Cardiac atrium fibroblast (primary cell): Measurements from ENCODE around the gene ZHX3. TPM values are rescaled to one million over a fixed set of nuclear protein-coding genes. Genes with fewer than 3 reads are reported as not detected.

ENCODE experiments used
- total RNA-seq: library from RNA; depleted of rRNA; stranded (reverse); fragments of >200 nt; gene quantifications from 2 replicates; pipeline ENCODE4 v1.2.3, GENCODE V29; 2015

The ZHX3 gene, protein sequence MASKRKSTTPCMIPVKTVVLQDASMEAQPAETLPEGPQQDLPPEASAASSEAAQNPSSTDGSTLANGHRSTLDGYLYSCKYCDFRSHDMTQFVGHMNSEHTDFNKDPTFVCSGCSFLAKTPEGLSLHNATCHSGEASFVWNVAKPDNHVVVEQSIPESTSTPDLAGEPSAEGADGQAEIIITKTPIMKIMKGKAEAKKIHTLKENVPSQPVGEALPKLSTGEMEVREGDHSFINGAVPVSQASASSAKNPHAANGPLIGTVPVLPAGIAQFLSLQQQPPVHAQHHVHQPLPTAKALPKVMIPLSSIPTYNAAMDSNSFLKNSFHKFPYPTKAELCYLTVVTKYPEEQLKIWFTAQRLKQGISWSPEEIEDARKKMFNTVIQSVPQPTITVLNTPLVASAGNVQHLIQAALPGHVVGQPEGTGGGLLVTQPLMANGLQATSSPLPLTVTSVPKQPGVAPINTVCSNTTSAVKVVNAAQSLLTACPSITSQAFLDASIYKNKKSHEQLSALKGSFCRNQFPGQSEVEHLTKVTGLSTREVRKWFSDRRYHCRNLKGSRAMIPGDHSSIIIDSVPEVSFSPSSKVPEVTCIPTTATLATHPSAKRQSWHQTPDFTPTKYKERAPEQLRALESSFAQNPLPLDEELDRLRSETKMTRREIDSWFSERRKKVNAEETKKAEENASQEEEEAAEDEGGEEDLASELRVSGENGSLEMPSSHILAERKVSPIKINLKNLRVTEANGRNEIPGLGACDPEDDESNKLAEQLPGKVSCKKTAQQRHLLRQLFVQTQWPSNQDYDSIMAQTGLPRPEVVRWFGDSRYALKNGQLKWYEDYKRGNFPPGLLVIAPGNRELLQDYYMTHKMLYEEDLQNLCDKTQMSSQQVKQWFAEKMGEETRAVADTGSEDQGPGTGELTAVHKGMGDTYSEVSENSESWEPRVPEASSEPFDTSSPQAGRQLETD
- 21.5 and 24.6 TPM in 2 replicates for total RNA-seq

DNA sequence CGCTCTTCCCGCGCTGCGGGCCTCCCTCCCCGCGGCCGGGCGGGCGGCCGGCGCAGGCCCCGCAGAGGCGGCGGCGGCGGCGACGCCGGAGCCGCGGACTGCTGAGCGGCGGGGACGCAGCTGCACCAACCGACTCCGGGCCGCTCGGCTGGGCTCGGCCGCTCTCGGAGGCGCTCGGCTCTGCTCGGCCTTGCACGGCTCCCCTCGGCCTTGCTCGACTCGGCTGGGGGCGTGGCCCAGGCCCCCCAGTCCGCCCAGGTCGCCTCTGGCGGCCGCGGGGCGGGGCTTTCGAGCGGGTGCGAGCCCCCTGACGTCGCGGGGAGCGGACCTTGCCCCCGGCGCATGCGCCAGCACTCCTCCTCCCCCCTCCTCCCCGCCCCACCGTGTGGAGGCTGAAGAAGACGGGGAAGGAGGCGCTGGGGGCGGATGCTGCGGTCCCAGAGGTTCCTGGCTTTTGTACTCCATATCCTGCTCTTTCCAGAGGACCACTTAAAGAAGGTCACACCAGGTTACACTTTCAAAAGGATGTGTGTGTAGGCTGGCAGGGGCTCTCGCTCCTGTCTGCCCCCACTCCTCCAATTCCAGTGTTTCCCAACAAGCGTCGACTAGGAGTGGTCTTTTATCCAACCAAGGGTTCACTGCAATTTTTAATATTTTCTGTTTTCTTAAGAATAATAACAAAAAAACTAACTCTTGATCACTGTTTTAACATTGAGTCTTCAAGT is at the start of gene ZHX3:
ZHX3 (minus strand) TSS at position 186 of the 725 bp plus-strand sequence. CDS start 112,815 bp downstream, outside the sequence.

DNA sequence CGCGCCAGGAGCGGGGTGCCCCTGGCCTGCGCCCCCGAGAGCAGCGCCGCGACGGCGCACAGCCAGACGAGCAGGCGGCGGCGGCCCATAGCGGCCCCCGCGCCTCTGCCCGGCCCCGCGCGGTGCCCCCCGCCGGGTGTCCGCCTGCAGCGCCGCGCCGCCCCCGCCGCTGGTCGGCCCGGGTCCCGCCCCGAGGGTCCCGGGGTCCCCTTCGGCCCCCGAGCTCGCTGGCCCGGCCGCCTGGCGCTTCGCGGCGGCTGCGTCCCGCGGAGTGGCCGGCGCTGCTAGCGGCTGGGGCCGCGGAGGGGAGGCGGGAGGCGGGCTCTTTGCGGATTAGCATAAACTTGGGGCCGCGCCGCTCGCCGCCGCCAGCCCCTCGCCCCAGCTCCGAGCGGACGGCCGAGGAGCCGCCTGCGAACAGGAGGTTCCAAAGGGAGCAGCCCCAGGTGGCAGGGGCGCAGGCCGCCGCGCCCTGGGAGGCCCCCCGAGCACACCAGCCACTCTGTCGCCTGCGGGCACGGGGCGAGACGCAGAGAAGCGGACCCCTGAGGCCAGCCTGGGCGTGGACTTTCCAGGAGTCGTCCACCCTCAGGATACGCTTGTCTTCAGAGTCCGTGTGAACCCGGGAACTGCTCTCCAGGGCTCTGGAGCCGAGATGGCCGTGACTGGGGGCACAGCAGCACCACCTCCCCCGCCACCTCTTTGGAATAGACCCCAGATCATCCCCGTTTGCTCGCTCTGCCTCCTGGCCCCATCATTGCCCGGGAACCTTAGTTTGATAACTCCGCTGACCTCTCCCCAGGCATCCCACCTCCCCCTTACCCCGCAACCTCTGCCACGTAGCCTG is 49.2 kb upstream of the ZHX3 start, which contains the start of gene EMILIN3:
EMILIN3 (minus strand) TSS at position 273 of the 847 bp plus-strand sequence; CDS start at position 89, 184 bp downstream.

DNA sequence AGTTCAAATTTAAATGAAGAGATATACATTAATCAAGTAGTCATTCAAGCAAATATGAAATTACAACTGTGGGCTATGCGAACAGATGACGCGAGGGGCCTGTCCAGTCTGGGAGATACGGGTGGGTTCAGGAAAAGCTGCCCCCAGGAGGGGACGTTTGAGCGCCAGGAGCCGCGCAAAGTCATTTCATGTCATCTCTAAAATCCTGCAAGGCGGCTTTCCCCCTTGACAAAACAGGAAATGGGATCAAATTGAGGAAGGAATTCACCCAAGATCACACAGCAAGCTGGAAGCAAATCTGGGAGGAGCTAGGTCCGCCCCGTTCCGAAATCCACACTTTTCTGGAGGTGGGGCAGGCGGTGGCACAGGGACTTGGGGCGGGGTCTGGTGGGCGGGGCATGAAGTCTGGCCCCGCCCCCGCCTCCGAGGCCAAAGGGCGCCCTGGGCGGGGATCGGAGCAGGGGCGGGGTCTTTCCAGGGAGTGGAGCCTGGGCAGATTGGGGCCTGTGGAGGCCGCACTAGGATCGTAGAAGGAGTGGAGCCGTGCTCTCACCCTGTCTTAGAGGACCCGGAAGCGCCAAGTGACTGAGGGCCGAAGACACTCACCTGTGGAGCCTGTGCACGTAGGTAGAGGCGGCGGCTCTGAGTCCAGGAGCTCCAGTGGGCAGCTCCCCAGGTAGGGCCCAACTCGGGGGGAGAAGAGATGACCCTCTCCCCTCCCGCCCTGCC is 23.0 kb upstream of the ZHX3 start, which contains the start of gene LPIN3:
LPIN3 (plus strand) TSS at position 495 of the 729 bp plus-strand sequence. CDS start 4,983 bp downstream, outside the sequence.

DNA sequence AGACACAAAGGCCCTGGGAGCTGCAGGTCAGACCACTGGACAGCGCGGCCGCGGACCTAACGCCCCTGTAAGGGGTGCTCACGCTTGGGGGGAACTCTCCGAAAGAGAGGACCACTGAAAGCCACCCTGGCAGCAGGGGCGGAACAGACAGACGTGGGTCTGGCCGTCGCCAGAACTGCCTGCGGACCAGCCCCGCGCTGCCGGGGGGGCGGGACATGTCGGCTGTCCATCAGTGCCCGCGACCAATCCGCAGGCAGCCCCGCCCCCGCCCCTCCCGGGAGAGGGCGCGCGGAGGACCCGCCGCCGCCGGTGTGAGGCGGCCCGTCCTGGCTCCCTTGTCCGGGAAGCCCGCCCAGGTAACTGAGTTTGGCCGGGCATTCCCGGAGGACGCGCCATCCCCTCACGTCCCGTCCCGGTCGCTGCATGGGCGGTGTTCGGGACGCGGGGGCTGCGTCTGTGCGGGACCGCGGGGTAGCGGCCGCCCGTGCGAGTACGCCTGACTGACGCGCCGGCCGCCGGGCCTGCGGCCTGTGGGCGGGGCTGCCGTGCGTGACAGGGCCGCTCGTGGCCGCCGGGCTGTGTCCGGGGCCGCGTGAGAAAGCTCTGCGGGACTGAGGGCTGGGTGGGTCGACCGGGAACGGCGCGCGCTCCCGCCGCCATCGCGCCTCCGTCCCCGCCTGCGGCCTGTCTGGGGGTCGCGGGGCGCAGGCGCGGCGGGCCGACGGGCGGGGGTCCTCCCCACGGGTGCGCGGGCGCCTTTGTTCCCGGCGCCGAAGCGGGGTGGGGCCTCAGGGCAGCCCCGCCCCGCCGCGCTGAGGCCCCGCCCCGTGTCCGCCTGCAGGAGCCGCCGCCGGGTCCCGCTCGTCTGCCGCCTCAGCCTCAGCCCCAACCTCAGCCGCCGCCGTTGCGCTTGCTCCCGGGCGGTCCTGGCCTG is 180.6 kb downstream of the ZHX3 start, which contains the start of gene PLCG1:
PLCG1 (plus strand) TSS at position 864 of the 934 bp plus-strand sequence. CDS start 99 bp downstream, outside the sequence.

Other genes with a start within 250 kb of the ZHX3 start
- gene PLCG1, start 180.2 kb downstream of the ZHX3 start, total RNA-seq = 71.6 and 85.6 TPM in 2 replicates
- gene LPIN3, start 23.1 kb upstream of the ZHX3 start, total RNA-seq = 10.8 and 12.2 TPM in 2 replicates
- gene EMILIN3, start 49.1 kb upstream of the ZHX3 start, total RNA-seq = 0.18 TPM in 1 of 2 replicates, not detected in the other